SK-N-SH (cell line): ENCODE results near the gene SIPA1. TPM values are rescaled to one million over a fixed set of nuclear protein-coding genes. Genes with fewer than 3 reads are reported as not detected.

ENCODE experiments used
- CTCF ChIA-PET: fragments of 300-600, 350-600 bp; formaldehyde crosslinking; extraction: SDS; loops from one replicate; lab custom pipeline; 2021; lab: Yijun Ruan, JAX
- POLR2A ChIA-PET: fragments of 350-600 bp; sonication (Branson Sonifier 250); formaldehyde crosslinking; extraction: SDS; loops from one replicate; lab custom pipeline; 2020; ENCODE audit warnings: antibody characterized with exemption, inconsistent platforms; lab: Yijun Ruan, JAX
- DNase-seq: peaks from one replicate; pipeline ENCODE4 v3.0.0; 2012
- H2AFZ ChIP-seq: fragments of 200-600 bp; sonication (generic); 2 replicates; pipeline ENCODE4 v1.8.1; 2016; ENCODE audit warnings: antibody characterized with exemption, mild to moderate bottlenecking, low read depth
- H3F3A ChIP-seq: fragments of 200-600 bp; sonication (generic); replicated peaks from 2 replicates; pipeline ENCODE3; 2016; ENCODE audit warnings: antibody characterized with exemption, mild to moderate bottlenecking; ENCODE audit not compliant: insufficient read depth
- H3K27ac ChIP-seq, 2 experiments: fragments of 200-500 bp in 1 of 2; fragments of 200-600 bp in 1 of 2; sonication (Bioruptor generic) in 1 of 2; sonication (generic), shearing (Covaris generic) in 1 of 2; 2 replicates each; pipeline versions ENCODE4 v1.5.1 to v1.6.1; 2014 to 2016; ENCODE audit warnings: low read depth in 2 of 2, inconsistent platforms in 1 of 2, low read length in 1 of 2, mild to moderate bottlenecking in 1 of 2, mixed read lengths in 1 of 2
- H3K27me3 ChIP-seq: fragments of 200-600 bp; sonication (generic), shearing (Covaris generic); 2 replicates; pipeline ENCODE4 v1.6.1; 2016; ENCODE audit warnings: mixed run types; ENCODE audit not compliant: insufficient read depth
- H3K36me3 ChIP-seq, 2 experiments: fragments of 200-500 bp in 1 of 2; fragments of 200-600 bp in 1 of 2; sonication (Bioruptor generic) in 1 of 2; sonication (generic) in 1 of 2; replicated peaks in 1 of 2; 2 replicates each; pipeline versions ENCODE3 to v1.5.1; 2014 to 2016; ENCODE audit warnings: low read length in 1 of 2, mild to moderate bottlenecking in 1 of 2; ENCODE audit not compliant: insufficient read depth in 2 of 2, control insufficient read depth in 1 of 2
- H3K4me1 ChIP-seq, 2 experiments: fragments of 200-500 bp in 1 of 2; fragments of 200-600 bp in 1 of 2; sonication (Bioruptor generic) in 1 of 2; sonication (generic), shearing (Covaris generic) in 1 of 2; 2 replicates each; pipeline versions ENCODE4 v1.5.1 to v1.6.1; 2014 to 2016; ENCODE audit warnings: low read depth in 1 of 2, low read length in 1 of 2, mixed run types in 1 of 2; ENCODE audit not compliant: insufficient read depth in 2 of 2, control insufficient read depth in 1 of 2
- H3K4me2 ChIP-seq: fragments of 200-600 bp; sonication (generic), shearing (Covaris generic); 2 replicates; pipeline ENCODE4 v1.6.1; 2017; ENCODE audit warnings: mixed run types
- H3K4me3 ChIP-seq, 2 experiments: fragments of 200-500 bp in 1 of 2; fragments of 200-600 bp in 1 of 2; sonication (Bioruptor generic) in 1 of 2; sonication (generic), shearing (Covaris generic) in 1 of 2; 2 replicates each; pipeline versions ENCODE4 v1.5.1 to v1.8.1; 2014 to 2016; ENCODE audit warnings: low read depth in 2 of 2, inconsistent platforms in 1 of 2, low read length in 1 of 2, mild to moderate bottlenecking in 1 of 2, mixed read lengths in 1 of 2, moderate library complexity in 1 of 2
- H3K79me2 ChIP-seq: fragments of 200-600 bp; sonication (generic); 2 replicates; pipeline ENCODE4 v1.8.1; 2017; ENCODE audit warnings: mild to moderate bottlenecking; ENCODE audit not compliant: insufficient read depth
- H3K9ac ChIP-seq: fragments of 200-600 bp; sonication (generic); 2 replicates; pipeline ENCODE4 v1.6.1; 2017; ENCODE audit warnings: mixed run types
- H3K9me2 ChIP-seq: fragments of 200-600 bp; sonication (generic); 2 replicates; pipeline ENCODE4 v1.6.1; 2017; ENCODE audit warnings: mixed run types
- H3K9me3 ChIP-seq: fragments of 200-600 bp; sonication (generic); 2 replicates; pipeline ENCODE4 v1.6.1; 2017; ENCODE audit warnings: mixed run types, mild to moderate bottlenecking, moderate library complexity
- H4K20me1 ChIP-seq: fragments of 200-600 bp; sonication (generic); 2 replicates; pipeline ENCODE4 v1.6.1; 2017; ENCODE audit warnings: mild to moderate bottlenecking, mixed run types; ENCODE audit not compliant: insufficient read depth
- ELF1 ChIP-seq: IDR thresholded peaks from 2 replicates; pipeline ENCODE4 v1.4.0; 2012
- EP300 ChIP-seq, 2 experiments: IDR thresholded peaks; 2 replicates each; pipeline versions ENCODE4 v1.4.0 to v1.6.1; 2012; ENCODE audit warnings: borderline replicate concordance in 1 of 2, low read depth in 1 of 2, low read length in 1 of 2
- FOSL2 ChIP-seq: IDR thresholded peaks from 2 replicates; pipeline ENCODE4 v1.4.0; 2012; ENCODE audit warnings: low read depth, mild to moderate bottlenecking, moderate library complexity, borderline replicate concordance
- MEF2A ChIP-seq: IDR thresholded peaks from 2 replicates; pipeline ENCODE4 v1.4.0; 2012; ENCODE audit warnings: low read depth, borderline replicate concordance
- NFIC ChIP-seq: IDR thresholded peaks from 2 replicates; pipeline ENCODE4 v1.4.0; 2012; ENCODE audit warnings: borderline replicate concordance
- NRF1 ChIP-seq: IDR thresholded peaks from 2 replicates; pipeline ENCODE4 v1.6.1; 2012; ENCODE audit warnings: low read depth, mild to moderate bottlenecking, low read length
- POLR2AphosphoS5 ChIP-seq: IDR thresholded peaks from 2 replicates; pipeline ENCODE4 v1.6.1; 2012; ENCODE audit warnings: low read depth, low read length
- RAD21 ChIP-seq: IDR thresholded peaks from 2 replicates; pipeline ENCODE4 v1.6.1; 2012; ENCODE audit warnings: mild to moderate bottlenecking, low read length
- RFX5 ChIP-seq: IDR thresholded peaks from 2 replicates; pipeline ENCODE4 v1.6.1; 2012; ENCODE audit warnings: mild to moderate bottlenecking, improper control_type of control experiment, low read length
- RXRA ChIP-seq: IDR thresholded peaks from 2 replicates; pipeline ENCODE4 v1.4.0; 2012; ENCODE audit warnings: low read depth, mild to moderate bottlenecking, borderline replicate concordance
- SIN3A ChIP-seq: IDR thresholded peaks from 2 replicates; pipeline ENCODE4 v1.6.1; 2012; ENCODE audit warnings: low read depth, mild to moderate bottlenecking, low read length, moderate library complexity, borderline replicate concordance
- SMC3 ChIP-seq: IDR thresholded peaks from 2 replicates; pipeline ENCODE4 v1.6.1; 2012; ENCODE audit warnings: low read depth, low read length, improper control_type of control experiment
- WGBS: methylation state at CpG from one replicate; pipeline ENCODE4 v1.1.6; 2017; ENCODE audit warnings: low lambda C conversion rate; 5-methylcytosine and 5-hydroxymethylcytosine counted together
- polyA plus RNA-seq, 3 experiments: library from polyadenylated mRNA; depleted of rRNA; stranded (reverse); fragments of >200 nt; gene quantifications; 2 replicates each; pipeline ENCODE4 v1.2.3, GENCODE V29; 2012
- TF ChIP-seq, protein P1 (sequence below): fragments of 150-350 bp; IDR thresholded peaks from 2 replicates; pipeline ENCODE4 v1.6.1; 2017; ENCODE audit warnings: antibody characterized with exemption, low read length, low read depth, borderline replicate concordance
- TF ChIP-seq, protein P2 (sequence below): IDR thresholded peaks from 2 replicates; pipeline ENCODE4; 2012
- TF ChIP-seq, protein P3 (sequence below): fragments of 150-350 bp; IDR thresholded peaks from 2 replicates; pipeline ENCODE4 v1.6.1; 2016; ENCODE audit warnings: mild to moderate bottlenecking, low read depth, low read length
- TF ChIP-seq, protein P4 (sequence below): IDR thresholded peaks from 2 replicates; pipeline ENCODE4 v1.4.0; 2012; ENCODE audit warnings: low read depth

SIPA1 gene
- polyA plus RNA-seq, 1 of the 3 experiments (the other 2 are of a cell fraction): 18.7 TPM

DNA sequence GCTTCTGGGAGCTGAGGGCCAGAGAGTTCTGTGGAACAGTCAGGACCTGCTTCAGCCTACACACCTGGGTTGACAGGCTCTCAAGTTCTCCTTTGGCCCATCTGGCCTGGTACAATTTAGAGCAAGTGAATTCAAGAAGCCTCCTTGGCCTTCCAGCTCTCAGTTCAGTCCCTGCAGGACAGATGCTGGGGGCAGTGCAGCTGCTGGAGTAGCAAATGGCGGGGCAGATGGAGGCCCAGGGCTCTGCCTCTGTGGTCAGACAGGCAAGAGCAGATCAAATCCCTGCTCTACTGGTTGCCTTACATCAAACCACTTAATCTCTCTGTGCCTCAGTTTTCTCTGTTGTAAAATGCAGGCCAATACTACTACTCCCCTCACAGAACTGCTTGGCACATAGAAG is 33.6 kb upstream of the SIPA1 start:
- peaks cover 3% of the 10 kb centered on the region for H3F3A ChIP-seq
- H3K4me3 ChIP-seq: no peak overlapping the region
- no peaks in the 10 kb centered on the region for H3K9me2 ChIP-seq
- H3K27ac ChIP-seq: no peak overlapping the region
- H3K4me2 ChIP-seq: no peak overlapping the region
- peaks cover 0 to 13% of the 10 kb centered on the region in 2 experiments; a peak in 1 of 4 replicates for H3K4me1 ChIP-seq
- WGBS: 100% methylated on average over 1 of the region's 1 CpG
- TF ChIP-seq, protein P1, sequence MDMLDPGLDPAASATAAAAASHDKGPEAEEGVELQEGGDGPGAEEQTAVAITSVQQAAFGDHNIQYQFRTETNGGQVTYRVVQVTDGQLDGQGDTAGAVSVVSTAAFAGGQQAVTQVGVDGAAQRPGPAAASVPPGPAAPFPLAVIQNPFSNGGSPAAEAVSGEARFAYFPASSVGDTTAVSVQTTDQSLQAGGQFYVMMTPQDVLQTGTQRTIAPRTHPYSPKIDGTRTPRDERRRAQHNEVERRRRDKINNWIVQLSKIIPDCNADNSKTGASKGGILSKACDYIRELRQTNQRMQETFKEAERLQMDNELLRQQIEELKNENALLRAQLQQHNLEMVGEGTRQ: no peak
- no peak for TF ChIP-seq POLR2AphosphoS5
- no peak for TF ChIP-seq ELF1
- TF ChIP-seq RFX5: no peak
- TF ChIP-seq, protein P2, sequence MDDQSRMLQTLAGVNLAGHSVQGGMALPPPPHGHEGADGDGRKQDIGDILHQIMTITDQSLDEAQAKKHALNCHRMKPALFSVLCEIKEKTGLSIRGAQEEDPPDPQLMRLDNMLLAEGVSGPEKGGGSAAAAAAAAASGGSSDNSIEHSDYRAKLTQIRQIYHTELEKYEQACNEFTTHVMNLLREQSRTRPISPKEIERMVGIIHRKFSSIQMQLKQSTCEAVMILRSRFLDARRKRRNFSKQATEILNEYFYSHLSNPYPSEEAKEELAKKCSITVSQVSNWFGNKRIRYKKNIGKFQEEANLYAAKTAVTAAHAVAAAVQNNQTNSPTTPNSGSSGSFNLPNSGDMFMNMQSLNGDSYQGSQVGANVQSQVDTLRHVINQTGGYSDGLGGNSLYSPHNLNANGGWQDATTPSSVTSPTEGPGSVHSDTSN: no peak
- TF ChIP-seq SMC3: no peak
- TF ChIP-seq EP300 (IDR thresholded peaks at IDR 0.05; ENCODE audit: borderline replicate concordance in 1 of 2, low read depth in 1 of 2, low read length in 1 of 2): no peak
- no peak for TF ChIP-seq RAD21
- TF ChIP-seq RXRA: no peak
- TF ChIP-seq NFIC: no peak
- TF ChIP-seq FOSL2: no peak
- TF ChIP-seq, protein P3, sequence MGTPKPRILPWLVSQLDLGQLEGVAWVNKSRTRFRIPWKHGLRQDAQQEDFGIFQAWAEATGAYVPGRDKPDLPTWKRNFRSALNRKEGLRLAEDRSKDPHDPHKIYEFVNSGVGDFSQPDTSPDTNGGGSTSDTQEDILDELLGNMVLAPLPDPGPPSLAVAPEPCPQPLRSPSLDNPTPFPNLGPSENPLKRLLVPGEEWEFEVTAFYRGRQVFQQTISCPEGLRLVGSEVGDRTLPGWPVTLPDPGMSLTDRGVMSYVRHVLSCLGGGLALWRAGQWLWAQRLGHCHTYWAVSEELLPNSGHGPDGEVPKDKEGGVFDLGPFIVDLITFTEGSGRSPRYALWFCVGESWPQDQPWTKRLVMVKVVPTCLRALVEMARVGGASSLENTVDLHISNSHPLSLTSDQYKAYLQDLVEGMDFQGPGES: no peak
- no peak for TF ChIP-seq MEF2A
- peaks cover 23 to 36% of the 10 kb centered on the region in 2 experiments for H3K36me3 ChIP-seq
- H4K20me1 ChIP-seq: peaks cover 24% of the 10 kb centered on the region
- ChIA-PET CTCF (interaction anchor here (0.6 to 5.5 kb wide), 7 partner anchors 8 to 52 kb away, joined by 3 to 48 read pairs (median 4); partner anchors contain the start of genes FAM89B and KCNK7), POLR2A (interaction anchor here (1.6 kb wide), 1 partner anchor 8 kb away, joined by 4 read pairs; the partner anchor contains the start of gene KCNK7)
- H3K27me3 ChIP-seq: no peaks in the 10 kb centered on the region
- no peak for DNase-seq
- no peaks in the 10 kb centered on the region for H3K9me3 ChIP-seq
- no peak overlapping the region for H3K9ac ChIP-seq
- H2AFZ ChIP-seq: no peak overlapping the region
- H3K79me2 ChIP-seq: peaks cover 16% of the 10 kb centered on the region

DNA sequence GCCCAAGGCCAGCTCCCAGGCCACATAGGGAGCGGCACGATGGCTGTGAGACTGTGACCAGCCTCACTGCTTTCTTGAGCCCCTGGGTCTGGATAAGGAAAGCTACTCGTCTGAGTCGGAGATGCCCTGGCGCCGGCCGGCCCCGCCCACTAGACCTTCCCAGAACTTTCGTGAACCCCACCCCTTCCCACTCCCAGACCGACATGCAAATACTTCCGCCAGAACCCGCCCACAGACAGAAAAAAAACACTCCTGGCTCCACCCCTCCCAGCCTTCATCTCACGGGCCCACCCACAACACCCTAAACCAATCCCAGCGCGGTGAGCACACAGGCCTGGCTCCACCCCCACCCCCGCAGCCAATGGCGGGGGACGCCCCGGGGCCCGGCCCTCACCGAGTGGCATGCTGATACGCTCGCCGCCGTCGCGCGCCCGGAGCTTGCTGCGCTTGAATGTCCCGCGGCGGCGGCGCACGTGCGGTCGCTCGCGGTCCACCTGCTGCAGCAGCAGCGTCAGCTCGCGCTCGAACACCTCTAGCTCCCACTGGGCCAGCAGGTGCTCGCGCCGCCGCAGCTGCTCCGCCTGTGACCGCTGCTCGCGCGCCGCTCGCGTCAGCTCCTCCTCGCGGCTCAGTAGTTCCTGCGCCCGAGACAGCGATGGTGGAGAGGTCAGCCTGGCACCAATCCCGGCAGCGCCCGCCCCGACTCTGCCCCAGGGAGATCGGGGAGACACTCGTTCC is 30.9 kb upstream of the SIPA1 start:
- Histone ChIP-seq H3K9ac (no peak overlapping the region), H4K20me1 (peaks cover 30% of the 10 kb centered on the region), H3K4me2 (peak overlapping the region; percentile 45), H3K4me3 (peak overlapping the region in 1 of 2 experiments; percentile 33; a peak in 2 of 4 replicates), H3K9me3 (no peaks in the 10 kb centered on the region), H3K4me1 (peaks cover 14 to 21% of the 10 kb centered on the region in 2 experiments; a peak in 2 of 4 replicates), H3K27ac (peak overlapping the region; percentile 11 to 56; a peak in 2 of 4 replicates), H3K27me3 (no peaks in the 10 kb centered on the region), H3F3A (peaks cover 3% of the 10 kb centered on the region), H3K79me2 (peaks cover 43% of the 10 kb centered on the region), H3K9me2 (no peaks in the 10 kb centered on the region), H2AFZ (no peak overlapping the region), H3K36me3 (peaks cover 23 to 45% of the 10 kb centered on the region in 2 experiments)
- ChIA-PET POLR2A (interaction anchor here (0.6 to 1.6 kb wide), 8 partner anchors 8 to 267 kb away, joined by 3 to 15 read pairs (median 4); partner anchors contain the start of genes KCNK7, NEAT1 and PCNX3), CTCF (interaction anchor here (0.7 to 5.5 kb wide), 9 partner anchors 13 to 291 kb away, joined by 3 to 48 read pairs (median 4); partner anchors contain the start of genes EHBP1L1, FAM89B, RELA and ZNRD2)
- peak; percentile 100 for DNase-seq
- WGBS: 17% methylated on average over 18 of the region's 67 CpGs
- TF ChIP-seq SIN3A: peak; percentile 77; the same call in 1 of the 2 replicates
- 0 out of 2 replicates have a peak, but pooled peaks have one; percentile 31 for TF ChIP-seq RFX5
- TF ChIP-seq, protein P3: peak; percentile 30; the same call in 1 of the 2 replicates
- TF ChIP-seq SMC3: no peak
- TF ChIP-seq FOSL2: no peak
- TF ChIP-seq NRF1: 0 out of 2 replicates have a peak, but pooled peaks have one; percentile 16
- TF ChIP-seq, protein P1: no peak
- TF ChIP-seq, protein P4, sequence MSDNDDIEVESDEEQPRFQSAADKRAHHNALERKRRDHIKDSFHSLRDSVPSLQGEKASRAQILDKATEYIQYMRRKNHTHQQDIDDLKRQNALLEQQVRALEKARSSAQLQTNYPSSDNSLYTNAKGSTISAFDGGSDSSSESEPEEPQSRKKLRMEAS: peak; percentile 94
